Ramos (cell line): Measurements from ENCODE around the gene TMEM272.

Experiments used
- in situ Hi-C: fragments of 300-500 bp; cut with MboI; formaldehyde crosslinking; loops from one replicate; pipeline ENCODE4 v1.14.3; 2022; ENCODE audit warnings: low sequenced_read_pairs; ENCODE audit not compliant: unreplicated experiment

The TMEM272 gene, protein sequence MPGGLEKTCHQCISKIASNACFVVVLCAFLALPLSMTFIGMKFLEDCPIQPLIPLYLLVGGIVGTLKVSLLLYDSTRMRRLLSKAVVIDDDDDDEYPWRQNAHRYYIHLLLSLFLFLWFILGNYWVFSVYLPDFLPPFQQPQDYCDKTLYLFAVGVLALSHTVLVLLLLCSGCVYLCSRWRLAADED

DNA sequence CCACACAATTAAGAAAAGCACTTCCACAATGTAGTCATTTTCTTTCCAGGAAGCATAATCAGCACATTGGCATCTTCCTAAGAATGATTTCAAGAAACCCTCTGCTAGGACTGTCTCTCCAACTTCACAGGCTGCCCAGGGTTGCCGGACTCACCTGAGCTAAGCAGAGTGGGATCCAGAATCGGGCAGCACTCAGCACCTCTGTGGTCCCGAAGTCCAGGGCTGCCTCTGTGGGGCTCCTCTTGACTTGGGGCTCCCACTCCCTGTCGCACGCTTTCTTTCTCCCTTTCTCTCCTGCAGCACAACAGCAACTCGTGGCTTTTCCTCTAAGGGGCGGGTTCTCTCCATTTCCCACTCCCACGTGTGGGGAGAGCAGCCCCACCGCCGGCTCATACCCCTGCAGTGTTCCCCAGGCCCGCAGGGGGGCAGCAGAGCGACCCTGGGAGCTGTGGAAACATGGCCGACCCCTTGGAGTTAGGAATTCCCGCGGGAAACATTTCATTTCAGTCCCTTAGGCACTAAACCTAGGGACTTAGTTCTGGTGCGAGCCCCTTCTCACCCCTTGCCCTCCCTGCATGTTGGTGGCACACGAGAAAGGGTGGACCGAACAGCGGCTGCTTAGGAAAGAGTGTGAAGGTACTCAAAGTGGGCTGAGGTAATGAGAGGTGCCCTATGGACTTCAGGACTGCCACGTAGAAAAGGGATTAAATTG, at the start of gene TMEM272:
Gene TMEM272, minus strand, starts transcription at position 316 of the 712 bp plus-strand sequence. CDS start 6,647 bp downstream, outside the sequence.
- in situ Hi-C loops, result no loop called here

DNA sequence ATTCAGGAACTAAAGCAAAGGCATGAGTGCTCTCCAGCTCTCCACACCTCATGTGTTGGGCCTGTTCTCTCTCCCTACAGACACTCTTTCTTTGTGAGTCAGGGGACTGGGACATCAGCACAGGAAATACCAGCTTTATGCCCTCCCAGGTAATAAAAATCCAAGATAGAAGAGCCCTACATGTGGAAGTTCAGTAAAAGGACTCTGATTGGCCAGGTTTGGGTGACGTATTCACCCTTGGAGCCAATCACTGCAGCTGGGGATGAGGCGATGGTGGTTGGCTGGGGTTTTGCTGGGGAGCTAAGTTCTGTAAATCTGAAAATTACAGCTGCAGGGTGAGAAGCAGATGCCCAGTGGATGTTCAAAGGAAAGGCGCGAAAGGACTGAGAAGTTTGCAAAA, 49.3 kb upstream of the TMEM272 start:
- in situ Hi-C loops, result no loop called here

DNA sequence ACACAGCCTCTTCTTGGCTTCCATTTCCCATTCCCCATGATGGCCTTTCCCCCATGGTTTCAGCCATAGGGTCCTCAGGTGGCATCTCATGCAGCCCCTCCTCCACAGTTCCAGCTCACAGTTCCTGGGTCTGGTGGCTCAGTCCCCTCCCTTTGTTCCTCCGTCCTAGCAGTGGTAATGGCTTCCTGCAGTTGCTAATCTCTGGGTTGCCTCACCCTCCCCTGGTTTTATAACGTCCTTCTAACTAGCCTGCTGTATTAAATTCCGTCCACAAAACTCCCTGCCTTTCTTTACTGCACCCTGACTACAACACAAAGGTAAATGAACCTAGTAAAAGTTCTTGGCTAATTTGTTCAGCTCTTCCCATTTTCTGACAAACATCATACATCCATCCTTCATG, 47.7 kb upstream of the TMEM272 start:
- in situ Hi-C loops, result no loop called here

DNA sequence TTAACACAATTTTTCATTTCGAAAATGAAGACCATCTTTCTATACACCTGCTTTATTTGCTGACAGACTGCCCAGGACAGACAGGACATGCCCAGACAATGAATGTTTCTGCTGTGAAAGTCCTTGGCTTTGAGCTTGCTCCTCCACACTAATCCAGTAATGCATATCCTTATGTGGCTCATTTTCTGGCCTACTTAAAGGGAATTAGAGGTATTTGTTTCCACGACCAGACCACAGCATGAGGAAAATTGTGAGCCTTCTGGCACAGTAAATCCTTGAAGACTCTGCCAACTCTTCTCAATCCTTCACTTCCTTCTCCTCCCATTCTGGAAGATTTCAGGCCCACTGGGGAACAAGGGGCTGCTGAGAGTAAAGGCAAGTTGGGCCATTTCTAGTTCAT, 42.5 kb upstream of the TMEM272 start:
- in situ Hi-C loops, result no loop called here

DNA sequence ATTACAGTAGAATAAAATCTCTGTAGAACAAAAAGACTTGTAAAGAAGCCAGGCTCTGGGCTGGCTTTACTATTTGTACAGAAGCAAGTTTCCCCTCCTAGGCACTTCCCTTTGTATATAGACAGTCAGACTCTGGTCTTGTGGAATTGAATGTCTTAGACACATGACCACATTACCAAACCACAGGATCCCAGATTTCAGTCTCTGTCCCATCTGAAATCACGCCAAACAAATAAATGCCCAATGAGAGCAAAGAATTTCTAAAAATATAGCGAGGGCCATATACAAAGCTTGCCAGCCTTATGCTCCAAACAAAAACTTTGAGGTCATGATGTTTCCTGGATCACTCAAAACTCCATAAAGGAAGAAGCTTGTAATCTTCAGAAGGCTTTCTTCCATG, 40.7 kb upstream of the TMEM272 start:
- in situ Hi-C loops, result no loop called here

DNA sequence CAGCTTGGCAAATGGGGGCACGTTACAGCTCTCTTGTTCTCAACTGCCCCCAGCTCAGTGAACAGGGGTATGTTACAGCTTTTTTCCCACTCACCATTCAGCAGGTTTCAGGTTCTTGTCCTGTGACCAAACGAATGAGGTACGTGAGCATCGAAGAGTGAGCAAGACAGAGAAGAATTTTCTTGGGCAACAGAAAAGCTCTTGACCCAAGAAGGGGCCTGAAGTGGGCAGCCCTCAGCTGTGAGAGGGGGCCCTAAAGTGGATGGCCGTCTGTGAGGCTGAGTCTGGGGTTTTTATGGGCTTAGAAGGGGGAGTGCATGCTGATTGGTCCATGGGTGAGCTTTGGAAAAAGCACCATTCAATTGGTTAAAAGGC, 38.2 kb upstream of the TMEM272 start:
- in situ Hi-C loops, result no loop called here

DNA sequence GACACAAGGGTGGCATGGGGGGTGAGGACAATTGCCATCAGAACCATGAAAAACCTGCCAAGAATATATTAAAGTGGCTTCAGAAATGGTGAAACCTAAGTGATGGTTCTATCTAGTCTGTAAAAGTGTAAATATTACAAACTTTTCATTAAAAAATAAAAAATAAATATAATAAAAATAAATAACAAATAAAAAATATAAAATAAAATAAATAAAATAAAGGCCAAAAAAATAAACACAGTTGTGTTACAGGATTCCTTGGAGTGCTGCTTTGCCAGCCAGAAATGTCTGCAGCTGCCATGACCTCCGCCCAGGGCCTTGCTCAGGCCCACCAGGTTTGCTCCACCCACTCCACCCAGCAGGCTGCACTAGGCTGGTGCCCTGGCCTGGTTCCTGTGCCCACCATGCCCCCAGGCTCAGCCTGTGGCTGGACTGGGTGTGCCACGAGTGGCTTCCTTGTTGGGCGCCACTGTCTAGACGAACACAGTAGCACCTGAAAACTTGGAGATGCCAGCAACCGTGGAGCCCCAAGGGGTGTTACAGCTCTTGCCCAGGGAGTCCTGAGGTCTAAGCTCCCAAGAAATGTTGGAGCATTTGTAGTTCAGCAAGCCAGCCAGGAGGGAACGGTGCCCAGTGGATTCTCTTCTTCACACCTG, 37.7 kb upstream of the TMEM272 start:
- in situ Hi-C loops, result no loop called here

DNA sequence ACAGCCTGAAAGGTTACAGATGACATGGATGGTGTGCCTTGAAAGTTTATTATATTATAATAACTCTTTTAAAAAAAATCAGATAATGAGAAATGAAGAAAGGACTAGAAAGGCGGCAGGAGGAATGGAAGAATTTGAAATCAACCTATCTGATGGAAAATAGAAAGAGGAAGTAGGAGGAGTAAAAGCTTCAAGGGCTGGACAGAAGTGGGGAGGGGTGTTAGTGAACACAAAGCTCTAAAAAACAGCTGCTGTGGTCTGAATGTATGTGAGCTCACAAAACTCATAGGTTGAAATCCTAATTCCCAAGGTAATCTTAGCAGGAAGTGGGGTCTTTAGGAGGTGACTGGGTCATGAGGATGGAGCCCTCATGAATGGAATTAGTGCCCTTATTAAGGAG, 36.3 kb upstream of the TMEM272 start:
- in situ Hi-C loops, result no loop called here

DNA sequence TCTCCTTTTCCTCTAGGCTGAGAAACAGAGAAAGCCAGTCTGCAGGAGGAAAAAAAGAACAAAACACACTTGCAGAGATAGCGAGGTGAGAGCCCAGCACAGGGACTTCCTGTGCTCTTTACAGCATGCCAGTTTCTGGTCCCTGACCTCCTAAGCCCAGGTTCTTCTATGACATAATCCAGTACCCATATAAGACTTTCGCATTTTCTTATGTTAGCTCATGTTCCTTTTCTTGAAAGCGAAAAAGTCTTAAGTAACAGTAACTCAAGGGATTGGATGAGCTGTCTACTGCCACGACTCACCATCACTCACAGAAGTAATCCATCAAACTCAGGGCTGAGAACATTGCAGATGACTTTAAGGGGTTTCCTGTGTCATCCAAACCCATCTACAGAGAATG, 34.2 kb upstream of the TMEM272 start:
- in situ Hi-C loops, result no loop called here

DNA sequence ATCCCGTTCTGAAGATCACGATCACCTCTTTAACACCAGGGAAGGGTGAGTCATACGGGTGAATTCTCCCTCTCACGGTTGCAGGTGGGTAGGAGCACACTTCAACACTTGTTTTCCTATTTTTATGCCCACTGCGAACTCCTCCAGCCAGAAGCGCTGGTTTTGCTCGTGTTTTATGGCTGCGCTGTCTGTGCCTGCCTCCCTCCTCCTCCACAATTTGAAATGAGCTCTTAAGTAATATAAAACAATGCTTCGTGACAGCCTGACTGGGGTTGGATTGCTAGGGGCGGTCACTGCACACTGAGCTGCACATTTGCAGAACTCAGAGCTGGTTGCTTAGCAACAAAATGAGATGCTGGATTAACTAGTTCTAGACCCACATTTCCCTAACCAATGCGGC, 29.7 kb upstream of the TMEM272 start:
- in situ Hi-C loops, result no loop called here

DNA sequence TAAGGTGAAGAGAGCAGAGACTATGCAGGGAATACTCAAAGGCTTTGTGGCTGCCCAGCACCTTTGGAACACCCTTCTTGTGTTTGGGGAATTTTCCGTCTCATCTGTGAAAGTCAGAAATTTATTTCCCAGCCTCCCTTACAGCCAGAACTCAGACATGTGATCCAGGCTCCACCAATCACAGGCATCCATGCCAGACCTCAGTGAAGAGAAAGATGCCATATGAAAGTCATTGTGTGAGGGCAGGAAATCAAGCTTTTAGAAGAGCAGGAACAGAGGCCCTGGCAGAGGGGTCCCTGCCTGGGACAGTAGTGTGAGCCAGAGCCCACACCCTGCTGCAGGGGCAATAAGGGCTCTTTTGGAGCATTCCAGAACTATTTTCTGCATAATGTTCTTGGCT, 28.9 kb upstream of the TMEM272 start:
- in situ Hi-C loops, result no loop called here

DNA sequence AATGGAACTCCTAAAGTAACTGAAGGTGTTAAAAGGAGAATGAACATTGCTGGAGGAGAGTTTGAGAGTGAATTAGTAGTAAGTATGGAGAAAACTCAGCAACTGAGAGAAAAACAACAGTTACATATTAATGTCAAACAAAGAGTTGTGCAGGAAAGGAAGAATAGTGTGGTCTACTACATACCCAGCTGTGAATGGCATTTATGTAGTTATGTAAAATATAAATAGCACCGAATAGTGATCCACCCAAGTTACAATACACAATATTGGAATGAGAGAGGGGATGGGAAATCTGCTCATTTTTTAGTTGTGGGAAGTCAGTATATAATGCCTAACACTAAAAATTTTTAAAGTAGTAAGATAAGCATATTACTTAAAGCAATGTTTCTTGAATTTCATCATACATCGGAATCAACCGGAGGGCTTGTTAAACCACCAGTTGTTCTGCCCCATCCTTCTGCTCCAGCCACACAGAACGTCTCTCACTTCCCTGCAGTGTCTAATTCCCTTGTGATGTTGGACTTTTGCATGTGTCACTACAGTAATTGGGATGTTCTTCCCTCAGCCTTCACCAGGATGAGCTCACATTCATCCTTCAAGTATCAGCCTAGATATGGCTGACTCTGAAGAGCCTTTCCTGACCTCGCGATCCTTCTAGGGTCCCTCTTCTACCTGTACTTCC, 28.3 kb upstream of the TMEM272 start:
- in situ Hi-C loops, result no loop called here

DNA sequence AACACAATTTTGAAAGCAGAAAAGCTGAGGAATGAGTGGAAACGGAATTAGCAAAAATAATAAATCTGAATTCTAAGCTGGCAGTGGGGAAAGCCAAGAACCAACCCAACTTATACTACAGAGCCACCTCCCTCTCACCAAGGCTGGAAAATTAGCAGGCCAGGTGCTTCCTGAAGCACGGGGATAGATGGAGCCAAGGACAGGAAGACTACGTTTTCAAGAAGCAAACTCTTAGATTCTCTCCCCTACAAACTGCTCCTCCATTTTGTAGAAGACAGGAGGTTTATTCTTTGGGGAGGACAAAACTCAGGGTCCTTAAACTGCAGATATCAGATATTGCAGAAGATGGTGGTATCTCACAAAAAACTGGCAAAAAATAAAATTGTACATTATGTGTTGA, 25.6 kb upstream of the TMEM272 start:
- in situ Hi-C loops, result no loop called here

DNA sequence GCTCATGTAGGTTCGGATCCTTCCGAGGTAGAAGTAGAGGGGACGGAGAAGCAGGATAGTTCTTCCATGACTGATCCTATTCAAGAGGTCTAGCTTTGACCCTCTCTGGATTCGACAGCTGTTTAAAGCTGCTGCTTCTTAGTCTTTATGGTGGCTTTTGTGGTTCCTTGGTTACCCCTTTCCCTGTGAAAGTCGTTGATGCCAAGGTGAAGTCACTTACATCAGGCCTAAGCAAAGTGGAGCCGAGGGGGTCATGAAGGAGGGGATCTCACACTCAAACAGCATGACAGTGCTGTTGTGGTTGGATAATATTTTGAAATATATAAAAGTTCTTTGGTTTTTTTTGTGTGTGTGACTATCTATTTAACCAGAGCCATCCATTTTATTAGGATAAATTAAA, 24.9 kb upstream of the TMEM272 start:
- in situ Hi-C loops, result no loop called here

DNA sequence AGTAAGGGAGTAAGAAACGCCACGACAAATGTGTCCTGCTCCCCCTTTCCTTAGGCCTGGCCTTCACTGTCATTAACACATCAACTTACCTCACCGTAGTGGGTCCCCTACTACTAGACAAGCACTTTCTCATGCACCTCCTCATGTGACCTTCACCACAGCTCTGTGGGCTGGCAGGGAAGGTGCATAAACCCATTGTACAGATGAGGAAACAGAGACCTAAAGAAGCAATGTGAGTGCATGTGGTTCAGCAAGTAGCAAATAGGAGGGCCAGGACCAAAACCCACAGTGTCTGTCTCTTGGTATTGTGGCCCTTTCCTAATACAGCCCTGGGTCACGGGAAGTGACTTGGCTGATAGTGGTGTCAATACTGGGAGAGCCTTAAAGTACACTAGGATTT, 22.1 kb upstream of the TMEM272 start:
- in situ Hi-C loops, result no loop called here

DNA sequence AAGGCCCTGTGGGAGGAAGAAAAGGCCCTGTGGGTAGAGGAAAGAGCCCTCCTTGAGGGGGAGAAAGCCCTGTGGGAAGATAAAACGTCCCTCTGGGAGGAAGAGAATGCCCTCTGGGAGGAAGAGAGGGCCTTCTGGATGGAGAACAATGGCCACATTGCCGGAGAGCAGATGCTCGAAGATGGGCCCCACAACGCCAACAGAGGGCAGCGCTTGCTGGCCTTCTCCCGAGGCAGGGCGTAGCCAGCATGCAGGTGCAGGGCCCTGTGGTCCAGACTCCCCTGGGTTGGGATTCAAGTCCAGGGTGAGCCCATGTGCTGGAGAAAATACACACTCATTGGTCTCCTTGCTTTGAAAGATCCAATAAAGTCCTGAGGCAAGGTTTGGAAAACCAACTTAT, 20.9 kb upstream of the TMEM272 start:
- in situ Hi-C loops, result no loop called here

DNA sequence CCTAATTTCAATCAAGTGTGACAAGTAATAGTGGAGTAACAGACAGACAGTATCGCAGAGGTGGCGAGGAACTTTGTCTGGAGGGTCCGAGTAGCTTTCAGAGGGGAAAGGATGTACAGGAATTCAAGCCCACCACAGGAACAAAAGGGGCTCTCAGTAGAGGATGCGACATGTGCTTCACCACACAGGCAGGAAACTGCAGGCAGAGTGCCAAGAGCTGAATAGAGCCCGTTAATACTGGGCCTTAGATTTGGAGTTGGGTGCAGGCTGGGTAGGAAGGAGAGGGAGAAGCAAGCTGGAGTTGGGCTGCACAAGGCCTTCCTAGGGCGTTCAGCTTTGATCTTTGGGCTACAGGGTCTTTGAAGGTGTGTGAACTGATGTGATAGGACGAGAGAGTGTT, 18.0 kb upstream of the TMEM272 start:
- in situ Hi-C loops, result no loop called here

DNA sequence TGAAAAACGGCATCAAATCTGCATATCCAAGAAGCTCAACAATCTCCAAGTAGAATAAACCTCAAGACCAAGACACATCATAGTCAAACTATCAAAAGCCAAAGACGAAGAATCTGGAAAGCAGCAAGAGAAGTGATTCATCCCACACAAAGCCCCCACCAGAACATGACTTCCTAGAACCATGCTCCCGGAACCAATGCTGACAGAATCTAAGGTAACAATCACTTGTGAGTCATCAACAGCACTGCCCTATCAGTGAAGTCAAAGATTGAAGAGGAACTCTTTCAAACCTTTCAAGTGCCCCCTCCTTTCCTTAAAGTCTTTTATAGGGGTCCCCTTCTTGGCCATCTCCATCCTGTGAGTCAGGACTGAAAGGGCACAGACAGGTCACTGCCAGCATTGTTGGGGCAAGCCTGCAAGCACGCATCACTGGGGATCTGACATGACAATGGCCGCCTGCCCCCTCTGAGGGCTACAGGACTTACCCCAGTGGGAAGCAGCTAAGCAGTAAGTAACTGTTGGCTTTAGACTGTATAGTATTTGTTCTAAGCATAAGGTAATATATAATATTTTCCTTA, 16.8 kb upstream of the TMEM272 start, which contains the start of gene CCDC70:
Gene CCDC70, plus strand, starts transcription at position 247 of the 578 bp plus-strand sequence. CDS start 3,443 bp downstream, outside the sequence.
- in situ Hi-C loops, result no loop called here

DNA sequence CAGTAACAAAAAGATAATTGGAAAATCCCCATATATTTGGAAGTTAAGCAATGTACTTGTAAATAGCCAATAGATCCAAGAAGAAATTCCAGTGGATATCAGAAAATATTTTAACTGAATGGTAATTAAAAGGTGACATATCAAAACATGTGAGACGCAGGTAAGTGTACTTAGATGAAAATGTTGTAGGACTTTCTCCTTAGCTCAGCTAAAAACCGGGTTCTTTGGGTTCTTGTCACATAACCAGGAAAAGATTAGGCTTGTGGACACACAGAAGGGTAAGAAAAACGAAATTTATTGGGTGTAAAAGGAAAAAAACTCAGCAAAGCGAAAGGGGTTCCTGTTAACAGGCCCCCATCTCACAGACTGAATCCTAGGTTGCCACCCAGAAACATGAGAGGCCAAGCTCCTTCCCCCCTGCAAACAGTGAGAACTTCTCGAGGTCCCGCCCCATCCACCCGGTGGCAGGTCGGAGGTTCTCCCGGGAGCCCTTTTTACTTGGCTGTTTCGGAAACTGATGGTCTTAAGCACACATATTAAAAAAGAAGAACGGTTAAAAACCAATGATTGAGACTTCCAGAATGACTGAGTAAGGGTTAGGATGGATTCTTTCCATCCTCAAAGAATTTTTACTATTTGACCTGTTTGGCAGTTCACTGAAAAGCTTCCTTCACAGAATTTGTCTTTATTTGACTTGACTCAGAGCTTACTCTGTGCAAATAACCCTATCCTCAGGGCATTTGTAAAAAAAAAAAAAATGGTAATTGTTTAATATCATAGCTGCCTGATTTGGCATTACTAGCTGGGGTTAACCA, 13.7 kb upstream of the TMEM272 start:
- in situ Hi-C loops, result no loop called here

DNA sequence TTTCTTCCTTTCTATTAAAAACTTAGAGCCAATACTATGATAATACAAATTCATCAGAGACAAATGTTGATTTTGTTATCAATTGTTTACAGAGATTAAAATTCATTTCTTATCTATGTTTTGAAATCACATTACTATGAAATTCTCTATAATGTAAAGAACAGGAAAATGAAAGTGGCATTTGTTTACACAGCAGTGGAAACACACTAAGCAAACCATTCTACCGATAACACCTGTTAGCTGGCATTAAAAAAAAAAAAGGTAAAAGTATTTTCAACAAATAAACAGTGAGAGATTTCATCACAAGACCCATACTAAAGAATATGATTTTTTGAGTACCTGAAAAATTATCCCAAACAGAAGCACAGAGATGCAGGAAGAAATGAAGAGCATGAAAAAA, 12.0 kb upstream of the TMEM272 start:
- in situ Hi-C loops, result no loop called here
